ENCODE results near the gene P2RY6. TPM values are rescaled to one million over a fixed set of nuclear protein-coding genes. Genes with fewer than 3 reads are reported as not detected.
A peak's percentile ranks its signal among the peaks of the same experiment; 100 is the strongest.

The P2RY6 gene
- total and polyA plus RNA-seq, 2 of the 4 experiments (the other 2 are of a cell fraction), result 0.44 TPM; not detected in 1

- DNase-seq (peak; percentile 40), ATAC-seq (ENCODE audit: low read depth) (no peak)
- peak overlapping the region; percentile 1 for H3K4me2 ChIP-seq (ENCODE audit: low read depth, low read length)
- H3K18ac ChIP-seq (ENCODE audit: low read depth, low read length), result peak overlapping the region; percentile 74
- peak overlapping the region; percentile 91 for H3K23ac ChIP-seq (ENCODE audit: low read depth, low read length)
- no TSS peak for BruUV-seq (replicated peaks)
- ChIA-PET CTCF (interaction anchor here (0.5 to 1.5 kb wide), 2 partner anchors 10 to 272 kb away, joined by 3 to 5 read pairs; no protein-coding TSS in a partner anchor), POLR2A (ENCODE audit: unreplicated experiment) (interaction anchor here (0.5 kb wide), 1 partner anchor 237 kb away, joined by 3 read pairs; no protein-coding TSS in a partner anchor)
- H3K56ac ChIP-seq (ENCODE audit: extremely low read depth, insufficient read depth, low read length), result peak overlapping the region; percentile 60; the same call in 1 of the 2 replicates
- peaks cover 15% of the 10 kb centered on the region for H3K36me3 ChIP-seq (ENCODE audit: control insufficient read depth, insufficient read depth, low read length)
- H2BK15ac ChIP-seq (ENCODE audit: low read depth, low read length), result peak overlapping the region; percentile 35
- H2BK20ac ChIP-seq (ENCODE audit: low read depth, low read length), result peak overlapping the region; percentile 87
- H3K4me3 ChIP-seq (ENCODE audit: insufficient read depth, low read depth, low read length), result no peak overlapping the region
- H4K5ac ChIP-seq (ENCODE audit: low read depth, low read length), result peak overlapping the region; percentile 31
- H2AK9ac ChIP-seq (replicated peaks; ENCODE audit: low read depth, low read length, poor library complexity), result peak overlapping the region; percentile 96
- no peaks in the 10 kb centered on the region for H3K9me3 ChIP-seq (ENCODE audit: control insufficient read depth, insufficient read depth, low read length)
- in situ Hi-C loops (cut with MboI; ENCODE audit: low sequenced_read_pairs), result no loop called here
- dilution Hi-C loops (cut with HindIII; ENCODE audit: low sequenced_read_pairs, unreplicated experiment), result no loop called here
- TF ChIP-seq MAFK (IDR thresholded peaks at IDR 0.05; ENCODE audit: low read depth, low read length) (no peak), RAD21 (IDR thresholded peaks at IDR 0.05; ENCODE audit: low read length) (no peak), MXI1 (IDR thresholded peaks at IDR 0.05; ENCODE audit: borderline replicate concordance, low read depth, low read length) (no peak), NFE2L2 (IDR thresholded peaks at IDR 0.05; ENCODE audit: low read depth, low read length) (no peak), FOS (IDR thresholded peaks at IDR 0.05; ENCODE audit: low read depth, low read length) (no peak), MAZ (IDR thresholded peaks at IDR 0.05; ENCODE audit: borderline replicate concordance, low read depth, low read length) (no peak), RFX5 (IDR thresholded peaks at IDR 0.05; ENCODE audit: low read depth, low read length) (no peak), BHLHE40 (IDR thresholded peaks at IDR 0.05; ENCODE audit: low read depth, low read length) (no peak), CTCF (conservative IDR thresholded peaks at IDR 0.05; ENCODE audit: low read depth, low read length) (no peak), POLR2A (IDR thresholded peaks at IDR 0.05; ENCODE audit: low read depth, low read length) (no peak), SMC3 (IDR thresholded peaks at IDR 0.05; ENCODE audit: low read depth, low read length) (no peak)
- H2BK120ac ChIP-seq (ENCODE audit: low read depth, low read length), result peak overlapping the region; percentile 85
- intact Hi-C loops (cut with micrococcal nuclease), result no loop called here
- H3K9ac ChIP-seq (ENCODE audit: low read depth, low read length), result peak overlapping the region; percentile 22
- H4K8ac ChIP-seq (ENCODE audit: low read depth in 2 of 2, low read length in 2 of 2), result peak overlapping the region; percentile 89 to 90
- H3K79me1 ChIP-seq (ENCODE audit: low read depth in 1 of 2, low read length in 2 of 2), result peaks cover 25 to 88% of the 10 kb centered on the region in 2 experiments; a peak in 3 of 4 replicates
- H2AFZ ChIP-seq (replicated peaks; ENCODE audit: low read length, poor library complexity), result peak overlapping the region; percentile 36
- H3K4me1 ChIP-seq (ENCODE audit: control insufficient read depth, insufficient read depth, low read length), result peaks cover 76% of the 10 kb centered on the region
- peak overlapping the region; percentile 95 for H2AK5ac ChIP-seq (ENCODE audit: low read depth, low read length)
- no peaks in the 10 kb centered on the region for H3K27me3 ChIP-seq (ENCODE audit: control insufficient read depth, insufficient read depth, low read length)
- peak overlapping the region; percentile 92 for H2BK5ac ChIP-seq (ENCODE audit: low read depth, low read length, poor library complexity, severe bottlenecking)
- peaks cover 52% of the 10 kb centered on the region for H3K9me1 ChIP-seq (ENCODE audit: insufficient read depth, low read length)
- peak overlapping the region; percentile 96 for H3K4ac ChIP-seq (ENCODE audit: low read depth, low read length)
- peaks cover 68% of the 10 kb centered on the region for H4K20me1 ChIP-seq (ENCODE audit: insufficient read depth, low read length)
- H3K14ac ChIP-seq (replicated peaks; ENCODE audit: low read depth, low read length), result peak overlapping the region; percentile 96
- WGBS, 2 experiments (ENCODE audit: extremely low coverage in 2 of 2, insufficient read length in 1 of 2), result 57% methylated on average over 1 of the region's 10 CpGs; no CpG with 5 or more reads in 1 of the 2 experiments
- H4K91ac ChIP-seq (ENCODE audit: insufficient read depth, low read depth, low read length), result peak overlapping the region; percentile 92
- peak overlapping the region; percentile 98 for H3K27ac ChIP-seq (ENCODE audit: insufficient read depth, low read length)
Measured at GRCh38 chr11:73320763-73321603, 48.8 kb downstream of the P2RY6 start.

All from IMR-90 (cell line).